Osteoblast (primary cell): Measurements from ENCODE around the gene ZMYM2. TPM values are rescaled to one million over a fixed set of nuclear protein-coding genes. Genes with fewer than 3 reads are reported as not detected.

ENCODE experiments used
- DNase-seq: peaks from one replicate; pipeline ENCODE4 v3.0.0; 2011; ENCODE audit warnings: low spot score, mixed read lengths; ENCODE audit not compliant: insufficient read length; ENCODE audit errors: missing footprints
- H2AFZ ChIP-seq: 2 replicates; pipeline ENCODE4 v1.6.0; 2011; ENCODE audit warnings: mild to moderate bottlenecking, low read length
- H3K27ac ChIP-seq: 2 replicates; pipeline ENCODE4 v1.5.1; 2011; ENCODE audit warnings: mild to moderate bottlenecking, low read depth, low read length, moderate library complexity
- H3K27me3 ChIP-seq: 2 replicates; pipeline ENCODE4 v1.6.0; 2012; ENCODE audit warnings: mild to moderate bottlenecking, control low read depth, inconsistent platforms, low read length, moderate library complexity; ENCODE audit not compliant: insufficient read depth
- H3K36me3 ChIP-seq: 2 replicates; pipeline ENCODE4 v1.5.1; 2011; ENCODE audit warnings: mild to moderate bottlenecking, low read length, control low read depth, moderate library complexity; ENCODE audit not compliant: insufficient read depth
- H3K4me1 ChIP-seq: 2 replicates; pipeline ENCODE4 v1.5.1; 2011; ENCODE audit warnings: mild to moderate bottlenecking, low read length, control low read depth, moderate library complexity; ENCODE audit not compliant: insufficient read depth
- H3K4me2 ChIP-seq: 2 replicates; pipeline ENCODE4 v1.6.0; 2011; ENCODE audit warnings: mild to moderate bottlenecking, low read length; ENCODE audit not compliant: insufficient read depth
- H3K4me3 ChIP-seq: fragments of 200-600 bp; sonication (generic); 3 replicates; pipeline ENCODE4 v1.5.1; 2012; ENCODE audit warnings: mild to moderate bottlenecking, low read length, inconsistent platforms; ENCODE audit not compliant: insufficient read depth
- H3K79me2 ChIP-seq: 2 replicates; pipeline ENCODE4 v1.6.0; 2012; ENCODE audit warnings: mild to moderate bottlenecking, low read length, control low read depth, inconsistent platforms; ENCODE audit not compliant: insufficient read depth
- H3K9me3 ChIP-seq: 2 replicates; pipeline ENCODE4 v1.5.1; 2011; ENCODE audit warnings: low read depth, low read length, control low read depth
- H4K20me1 ChIP-seq: 2 replicates; pipeline ENCODE4 v1.6.0; 2012; ENCODE audit warnings: mild to moderate bottlenecking, low read length, control low read depth; ENCODE audit not compliant: insufficient read depth
- CTCF ChIP-seq: IDR thresholded peaks from 2 replicates; pipeline ENCODE4 v1.5.1; 2011; ENCODE audit warnings: mild to moderate bottlenecking, low read depth, low read length, moderate library complexity; ENCODE audit errors: extremely low read depth
- total RNA-seq: library from RNA; depleted of rRNA; stranded (reverse); fragments of >200 nt; gene quantifications from 2 replicates; pipeline ENCODE4 v1.2.3, GENCODE V29; 2012

Gene ZMYM2
- total RNA-seq, 1 donor, result 65.5 TPM

- no peak for DNase-seq
- H3K79me2 ChIP-seq, result peaks cover 57% of the 10 kb centered on the region
- no peaks in the 10 kb centered on the region for H3K4me1 ChIP-seq
- no peak overlapping the region for H3K4me2 ChIP-seq
- H4K20me1 ChIP-seq, result peaks cover 13% of the 10 kb centered on the region
- TF ChIP-seq CTCF, result no peak
- no peak overlapping the region for H3K4me3 ChIP-seq
- H3K36me3 ChIP-seq, result peaks cover 23% of the 10 kb centered on the region
- H3K27me3 ChIP-seq, result no peaks in the 10 kb centered on the region
- H3K9me3 ChIP-seq, result no peaks in the 10 kb centered on the region
- H2AFZ ChIP-seq, result no peak overlapping the region
- H3K27ac ChIP-seq, result no peak overlapping the region
Measured at GRCh38 chr13:20017365-20017711, 58.8 kb downstream of the ZMYM2 start.

GRCh38 chr13:20019043-20019442 is 60.5 kb downstream of the ZMYM2 start:
- DNase-seq, result no peak
- no peak overlapping the region for H3K27ac ChIP-seq

GRCh38 chr13:20024702-20025101 is 66.2 kb downstream of the ZMYM2 start:
- H3K27ac ChIP-seq, result no peak overlapping the region
- H3K4me2 ChIP-seq, result no peak overlapping the region
- DNase-seq, result no peak
- no peaks in the 10 kb centered on the region for H3K4me1 ChIP-seq
- TF ChIP-seq CTCF, result no peak
- H3K36me3 ChIP-seq, result peaks cover 13% of the 10 kb centered on the region
- H3K9me3 ChIP-seq, result no peaks in the 10 kb centered on the region
- H2AFZ ChIP-seq, result no peak overlapping the region
- no peaks in the 10 kb centered on the region for H4K20me1 ChIP-seq
- no peak overlapping the region for H3K4me3 ChIP-seq
- H3K79me2 ChIP-seq, result peaks cover 5% of the 10 kb centered on the region
- H3K27me3 ChIP-seq, result no peaks in the 10 kb centered on the region

More at GRCh38 chr13:20019043-20019442, 60.5 kb downstream of the ZMYM2 start:
- TF ChIP-seq CTCF, result no peak
- H3K79me2 ChIP-seq, result peaks cover 42% of the 10 kb centered on the region
- H3K27me3 ChIP-seq, result no peaks in the 10 kb centered on the region
- peaks cover 20% of the 10 kb centered on the region for H3K36me3 ChIP-seq
- H3K4me1 ChIP-seq, result no peaks in the 10 kb centered on the region
- peaks cover 13% of the 10 kb centered on the region for H4K20me1 ChIP-seq
- no peak overlapping the region for H2AFZ ChIP-seq
- no peak overlapping the region for H3K4me3 ChIP-seq
- H3K9me3 ChIP-seq, result no peaks in the 10 kb centered on the region
- no peak overlapping the region for H3K4me2 ChIP-seq

- Histone ChIP-seq H2AFZ (no peak overlapping the region), H3K4me1 (no peaks in the 10 kb centered on the region), H3K79me2 (peaks cover 2% of the 10 kb centered on the region), H3K9me3 (no peaks in the 10 kb centered on the region), H3K4me3 (no peak overlapping the region), H3K27me3 (no peaks in the 10 kb centered on the region), H3K27ac (no peak overlapping the region), H3K4me2 (no peak overlapping the region), H3K36me3 (peaks cover 27% of the 10 kb centered on the region), H4K20me1 (peaks cover 1% of the 10 kb centered on the region)
- no peak for TF ChIP-seq CTCF
- DNase-seq, result no peak
Measured at GRCh38 chr13:20028953-20029352, 70.4 kb downstream of the ZMYM2 start.
